B cell (primary cell): Measurements from ENCODE around the gene GRIP1. TPM values are rescaled to one million over a fixed set of nuclear protein-coding genes. Genes with fewer than 3 reads are reported as not detected.

Source experiments
- ATAC-seq: fragments of 200-7000 bp; cut with Tn5 transposase; one replicate; pipeline ENCODE4 v1.10.0; 2021; ENCODE audit warnings: low read depth, mild to moderate bottlenecking, moderate number of reproducible peaks, moderate library complexity
- CTCF ChIA-PET: fragments of 350-600 bp; sonication (Branson Sonifier 250); formaldehyde crosslinking; loops from one replicate; lab custom pipeline; 2021; ENCODE audit warnings: antibody characterized with exemption, inconsistent platforms; lab: Charles Lee
- POLR2A ChIA-PET: fragments of 350-600 bp; sonication (Branson Sonifier 250); formaldehyde crosslinking; loops from one replicate; lab custom pipeline; 2021; ENCODE audit warnings: antibody characterized with exemption; lab: Charles Lee
- DNase-seq: peaks from one replicate; pipeline ENCODE4 v3.0.0; 2013
- H2AFZ ChIP-seq: 2 replicates; pipeline ENCODE4 v1.6.1; 2012; ENCODE audit warnings: mild to moderate bottlenecking, low read depth, low read length; ENCODE audit not compliant: insufficient read depth, poor library complexity, severe bottlenecking
- H3K27ac ChIP-seq, 2 donors: 1 replicate in 1 of 2; 2 replicates in 1 of 2; pipeline ENCODE4 v1.5.1; 2012 to 2013; ENCODE audit warnings: low read length in 2 of 2, mild to moderate bottlenecking in 2 of 2, moderate library complexity in 1 of 2
- H3K27me3 ChIP-seq, 4 experiments: fragments of 200-600 bp in 1 of 4; sonication (generic) in 1 of 4; replicated peaks in 1 of 4; 1 replicate in 2 of 4; 2 replicates in 2 of 4; pipeline versions ENCODE4 v1.6.1 to v1.7.0; 2013 to 2016; ENCODE audit warnings: low read length in 3 of 4, mild to moderate bottlenecking in 2 of 4, mixed read lengths in 1 of 4, moderate library complexity in 1 of 4; ENCODE audit not compliant: insufficient read depth in 4 of 4, control insufficient read depth in 3 of 4; ENCODE audit errors: control extremely low read depth in 1 of 4
- H3K36me3 ChIP-seq, 2 experiments: replicated peaks in 1 of 2; 1 replicate in 1 of 2; 2 replicates in 1 of 2; pipeline versions ENCODE4 v1.6.1 to v1.7.1; 2013; ENCODE audit warnings: low read length in 1 of 2; ENCODE audit not compliant: insufficient read depth in 2 of 2, control insufficient read depth in 1 of 2; ENCODE audit errors: control extremely low read depth in 1 of 2, extremely low read depth in 1 of 2
- H3K4me1 ChIP-seq, 2 donors: fragments of 200-600 bp in 1 of 2; sonication (generic) in 1 of 2; 1 replicate in 1 of 2; 2 replicates in 1 of 2; pipeline versions ENCODE4 v1.5.1 to v1.6.1; 2013 to 2017; ENCODE audit warnings: low read length in 2 of 2; ENCODE audit not compliant: control insufficient read depth in 2 of 2, insufficient read depth in 2 of 2
- H3K4me2 ChIP-seq: replicated peaks from 2 replicates; pipeline ENCODE3; 2012; ENCODE audit warnings: mild to moderate bottlenecking, low read depth, low read length; ENCODE audit not compliant: poor library complexity, severe bottlenecking
- H3K4me3 ChIP-seq, 5 experiments: fragments of 200-600 bp in 1 of 5; sonication (generic) in 1 of 5; 1 replicate in 3 of 5; 2 replicates in 2 of 5; pipeline versions ENCODE4 v1.5.1 to v1.7.0; 2011 to 2016; ENCODE audit warnings: low read length in 4 of 5, mild to moderate bottlenecking in 4 of 5, low read depth in 2 of 5, control low read depth in 1 of 5, moderate library complexity in 1 of 5; ENCODE audit not compliant: insufficient read depth in 1 of 5; ENCODE audit errors: control extremely low read depth in 1 of 5, extremely low read depth in 1 of 5
- H3K79me2 ChIP-seq: fragments of 200-600 bp; sonication (generic); one replicate; pipeline ENCODE4 v1.6.0; 2016; ENCODE audit warnings: low read length; ENCODE audit not compliant: control insufficient read depth, insufficient read depth
- H3K9ac ChIP-seq: fragments of 200-600 bp; sonication (generic); 2 replicates; pipeline ENCODE4 v1.6.1; 2017; ENCODE audit warnings: mild to moderate bottlenecking, low read length, moderate library complexity
- H3K9me3 ChIP-seq, 3 donors: one replicate each; pipeline versions ENCODE4 v1.6.1 to v1.7.1; 2013; ENCODE audit warnings: low read length in 2 of 3; ENCODE audit not compliant: control insufficient read depth in 2 of 3, insufficient read depth in 1 of 3; ENCODE audit errors: control extremely low read depth in 1 of 3
- H4K20me1 ChIP-seq: 2 replicates; pipeline ENCODE4 v1.6.0; 2012; ENCODE audit warnings: mild to moderate bottlenecking, low read length; ENCODE audit not compliant: insufficient read depth, control insufficient read depth, poor library complexity, severe bottlenecking
- H3K27ac Mint-ChIP-seq: one replicate; pipeline ENCODE4 v1.8.0; 2021; ENCODE audit warnings: mixed read lengths
- H3K27me3 Mint-ChIP-seq: one replicate; pipeline ENCODE4 v1.8.0; 2021; ENCODE audit warnings: mixed read lengths
- H3K4me1 Mint-ChIP-seq: one replicate; pipeline ENCODE4 v1.8.0; 2021; ENCODE audit warnings: mixed read lengths
- H3K4me3 Mint-ChIP-seq: one replicate; pipeline ENCODE4 v1.8.0; 2021; ENCODE audit warnings: mixed read lengths
- H3K9me3 Mint-ChIP-seq: one replicate; pipeline ENCODE4 v1.8.0; 2022; ENCODE audit warnings: mixed read lengths; ENCODE audit not compliant: insufficient read depth
- CTCF ChIP-seq: fragments of 200-600 bp; IDR thresholded peaks from one replicate; pipeline ENCODE4 v1.8.0; 2022; ENCODE audit warnings: antibody characterized with exemption, mild to moderate bottlenecking
- EZH2 ChIP-seq: IDR thresholded peaks from 2 replicates; pipeline ENCODE4 v1.6.1; 2012; ENCODE audit warnings: borderline replicate concordance, low read depth, mild to moderate bottlenecking, moderate library complexity, low read length; ENCODE audit not compliant: insufficient read depth, poor library complexity, severe bottlenecking
- WGBS: methylation state at CpG from one replicate; pipeline ENCODE4 v1.1.5; 2013; ENCODE audit warnings: missing lambda C conversion rate; ENCODE audit not compliant: insufficient coverage; 5-methylcytosine and 5-hydroxymethylcytosine counted together
- intact Hi-C: fragments of 100-400 bp; cut with micrococcal nuclease; formaldehyde crosslinking; loops from one replicate; pipeline ENCODE4 v1.10.0; 2022
- polyA plus RNA-seq: library from polyadenylated mRNA; depleted of rRNA; stranded (reverse); fragments of >200 nt; gene quantifications from 2 replicates; pipeline ENCODE4 v1.2.3, GENCODE V29; 2012
- total RNA-seq, 2 donors: library from RNA; stranded (reverse); fragments of 120-200 nt in 1 of 2; gene quantifications; 1 replicate in 1 of 2; 2 replicates in 1 of 2; pipeline versions ENCODE4 v1.2.3 to v1.2.4, GENCODE V29; 2013 to 2022

The GRIP1 gene
- total and polyA plus RNA-seq, 2 donors (not counting 1 experiment from before 2014, with no cell fraction given): 0.22 TPM; not detected in 1

DNA sequence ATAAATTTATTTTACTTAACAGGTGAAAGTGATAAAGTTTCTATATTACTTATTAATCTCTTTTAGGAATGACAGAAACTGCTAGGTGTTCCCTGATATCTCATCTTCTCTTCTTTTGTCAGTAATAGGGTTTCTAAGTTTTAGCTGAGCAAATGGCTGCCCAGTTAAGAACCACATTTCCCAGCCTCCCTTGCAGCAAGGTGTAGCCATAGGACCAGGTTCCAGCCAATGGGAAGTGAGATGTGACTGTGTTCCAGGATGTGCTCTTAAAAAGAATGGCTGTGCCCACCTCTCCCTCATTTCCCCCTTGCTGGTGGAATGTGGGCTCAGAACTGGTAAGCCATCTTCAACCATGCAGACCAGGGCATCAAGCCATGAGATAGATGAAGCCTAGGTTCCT is 210.9 kb downstream of the GRIP1 start:
- no peak overlapping the region for H3K4me3 Mint-ChIP-seq
- POLR2A ChIA-PET: no interaction called here
- H3K79me2 ChIP-seq: no peaks in the 10 kb centered on the region
- no peaks in the 10 kb centered on the region for H3K9me3 Mint-ChIP-seq
- peaks cover 0 to 10% (median 1%) of the 10 kb centered on the region in 4 experiments for H3K27me3 ChIP-seq
- DNase-seq (no peak), ATAC-seq (no peak)
- peaks cover 21% of the 10 kb centered on the region for H3K27me3 Mint-ChIP-seq
- peaks cover 0 to 4% (median 0%) of the 10 kb centered on the region in 3 donors for H3K9me3 ChIP-seq
- H3K4me1 ChIP-seq: no peaks in the 10 kb centered on the region
- H3K9ac ChIP-seq: no peak overlapping the region
- H3K36me3 ChIP-seq: no peaks in the 10 kb centered on the region
- H3K4me2 ChIP-seq: no peak overlapping the region
- H3K4me1 Mint-ChIP-seq: no peaks in the 10 kb centered on the region
- peak overlapping the region; percentile 14 for H2AFZ ChIP-seq
- intact Hi-C loops: no loop called here
- H3K27ac Mint-ChIP-seq: no peak overlapping the region
- no peaks in the 10 kb centered on the region for H4K20me1 ChIP-seq
- CTCF ChIA-PET: no interaction called here
- no peak overlapping the region for H3K27ac ChIP-seq
- H3K4me3 ChIP-seq: no peak overlapping the region
- TF ChIP-seq CTCF: no peak
- no peak for TF ChIP-seq EZH2

- H3K4me1 Mint-ChIP-seq: no peaks in the 10 kb centered on the region
- CTCF ChIA-PET: no interaction called here
These were observed 217.5 kb downstream of the GRIP1 start for GRCh38 chr12:66461331-66461730.

More at GRCh38 chr12:66461331-66461730, 217.5 kb downstream of the GRIP1 start:
- DNase-seq: no peak
- Histone ChIP-seq H3K9me3 (no peaks in the 10 kb centered on the region), H3K9ac (no peak overlapping the region), H3K4me2 (no peak overlapping the region), H3K4me3 (no peak overlapping the region), H3K27ac (no peak overlapping the region), H3K4me1 (no peaks in the 10 kb centered on the region), H2AFZ (no peak overlapping the region), H3K79me2 (no peaks in the 10 kb centered on the region), H4K20me1 (no peaks in the 10 kb centered on the region), H3K27me3 (no peaks in the 10 kb centered on the region), H3K36me3 (no peaks in the 10 kb centered on the region)
- Mint-ChIP-seq H3K27me3 (no peaks in the 10 kb centered on the region), H3K4me3 (no peak overlapping the region), H3K9me3 (no peaks in the 10 kb centered on the region), H3K27ac (no peak overlapping the region)
- ATAC-seq: no peak
- intact Hi-C loops: no loop called here
- TF ChIP-seq EZH2: no peak
- POLR2A ChIA-PET: no interaction called here
- 58% methylated on average over 2 of the region's 3 CpGs for WGBS
